GM18861 (cell line): ENCODE data around the gene BTD.

Experiments used
- ATAC-seq: cut with Tn5 transposase; IDR thresholded peaks from one replicate; pipeline ENCODE4 v1.9.1; 2021; ENCODE audit not compliant: unreplicated experiment

The BTD gene, protein sequence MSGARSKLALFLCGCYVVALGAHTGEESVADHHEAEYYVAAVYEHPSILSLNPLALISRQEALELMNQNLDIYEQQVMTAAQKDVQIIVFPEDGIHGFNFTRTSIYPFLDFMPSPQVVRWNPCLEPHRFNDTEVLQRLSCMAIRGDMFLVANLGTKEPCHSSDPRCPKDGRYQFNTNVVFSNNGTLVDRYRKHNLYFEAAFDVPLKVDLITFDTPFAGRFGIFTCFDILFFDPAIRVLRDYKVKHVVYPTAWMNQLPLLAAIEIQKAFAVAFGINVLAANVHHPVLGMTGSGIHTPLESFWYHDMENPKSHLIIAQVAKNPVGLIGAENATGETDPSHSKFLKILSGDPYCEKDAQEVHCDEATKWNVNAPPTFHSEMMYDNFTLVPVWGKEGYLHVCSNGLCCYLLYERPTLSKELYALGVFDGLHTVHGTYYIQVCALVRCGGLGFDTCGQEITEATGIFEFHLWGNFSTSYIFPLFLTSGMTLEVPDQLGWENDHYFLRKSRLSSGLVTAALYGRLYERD

GRCh38 chr3:15601399-15602145 is at the start of gene BTD, which contains the start of gene HACL1:
Gene BTD (plus strand): TSS chr3:15601745. CDS start chr3:15635440, 33,695 bp downstream.
Gene HACL1 (minus strand): TSS chr3:15601569. CDS start chr3:15601463, 106 bp downstream.
- ATAC-seq: peak; percentile 90

DNA sequence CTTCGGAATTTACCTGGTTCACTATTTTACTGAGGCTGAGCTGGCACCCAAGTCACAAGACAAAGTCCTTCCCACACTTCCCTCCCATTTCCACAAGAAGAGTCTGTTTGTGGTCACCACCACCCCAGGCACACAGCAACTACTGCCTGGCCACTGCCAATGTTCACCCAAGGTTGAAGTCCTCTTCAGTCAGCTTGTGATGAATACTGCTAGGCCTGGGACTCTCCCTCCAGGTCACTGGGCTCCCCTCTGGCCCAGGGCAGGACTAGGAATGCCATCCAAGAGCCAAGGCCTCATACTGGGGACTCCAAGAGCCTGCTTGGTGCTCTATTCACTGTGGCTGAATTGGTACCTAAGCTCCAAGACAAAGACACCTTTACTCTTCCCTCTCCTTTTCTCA is 49.6 kb upstream of the BTD start:
- no peak for ATAC-seq

DNA sequence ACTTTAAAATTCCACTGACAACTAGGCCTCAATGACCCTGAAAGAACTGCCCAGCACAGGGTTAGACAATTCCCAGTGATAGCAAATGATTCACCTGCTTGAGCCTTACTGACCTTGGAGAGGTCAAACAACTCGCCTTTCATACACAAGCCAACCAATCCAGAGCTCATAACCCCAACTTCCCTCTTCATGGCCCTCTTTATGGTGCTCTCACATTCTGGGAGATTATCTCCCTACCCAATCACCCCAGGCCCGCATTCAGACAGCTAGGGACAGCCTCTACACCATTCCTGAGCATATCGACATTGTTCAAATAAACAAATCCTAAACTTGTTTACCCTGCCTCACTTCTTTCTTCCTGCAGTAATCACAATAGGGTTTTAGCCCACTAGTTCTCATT is 47.8 kb upstream of the BTD start:
- ATAC-seq: no peak

GRCh38 chr3:15556512-15556911 is 45.0 kb upstream of the BTD start:
- ATAC-seq: peak; percentile 93

DNA sequence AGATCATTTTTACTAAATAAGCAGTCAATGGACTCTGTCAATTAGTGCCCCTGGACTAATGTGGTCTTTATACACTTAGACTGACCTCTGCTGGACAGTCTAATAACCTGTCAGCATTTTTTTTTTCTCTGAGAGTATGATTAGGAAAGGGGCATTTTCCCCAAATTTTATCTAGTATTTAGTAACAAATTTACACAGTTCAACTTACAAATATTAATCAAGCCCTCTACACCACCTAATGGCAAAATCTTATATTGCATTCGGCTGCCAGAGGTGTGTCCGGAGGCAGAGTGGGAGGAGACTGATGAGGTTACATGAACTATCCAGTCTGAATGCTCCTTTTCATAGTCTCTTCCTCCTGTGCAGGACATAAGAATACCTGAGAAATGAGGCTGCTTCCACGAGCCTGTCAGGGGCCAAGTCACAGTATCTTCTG is 44.0 kb upstream of the BTD start:
- ATAC-seq: peak; percentile 58

DNA sequence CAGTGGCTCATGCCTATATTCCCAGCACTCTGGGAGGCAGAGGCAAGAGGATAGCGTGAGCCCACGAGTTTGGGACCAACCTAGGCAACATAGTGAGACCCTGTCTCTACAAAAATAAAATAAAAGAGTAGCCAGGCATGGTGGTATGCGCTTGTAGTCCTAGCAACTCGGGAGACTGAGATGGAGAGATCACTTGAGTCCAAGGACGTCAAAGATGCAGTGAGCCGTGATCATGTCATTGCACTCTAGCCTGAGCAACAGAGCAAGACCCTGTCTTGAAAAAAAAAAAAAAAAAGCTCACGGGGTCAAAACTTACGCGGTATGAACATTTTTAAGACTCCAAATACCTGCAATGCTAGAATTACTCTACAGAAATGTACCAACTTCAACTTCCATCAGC is 43.0 kb upstream of the BTD start:
- no peak for ATAC-seq

GRCh38 chr3:15562560-15562959 is 39.0 kb upstream of the BTD start:
- no peak for ATAC-seq

- ATAC-seq: no peak
Measured at GRCh38 chr3:15563190-15563589, 38.4 kb upstream of the BTD start.

DNA sequence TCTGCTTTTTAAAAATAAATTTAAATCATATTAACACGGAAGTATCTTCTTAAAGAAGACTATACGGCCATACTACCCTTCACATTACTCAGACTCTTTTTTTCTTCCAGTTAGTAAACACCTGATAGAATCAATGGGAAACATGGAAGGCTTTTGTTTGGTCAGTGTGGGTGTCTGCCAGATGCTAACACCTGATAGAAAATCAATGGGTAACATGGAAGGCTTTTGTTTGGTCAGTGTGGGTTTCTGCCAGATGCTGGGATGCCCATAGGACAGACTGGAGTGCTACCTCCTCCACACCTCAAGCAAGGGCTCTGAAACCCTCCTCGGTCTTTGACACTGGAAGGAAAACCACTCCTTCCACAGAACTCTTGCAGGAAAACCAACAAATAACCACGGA is 29.4 kb upstream of the BTD start:
- no peak for ATAC-seq

DNA sequence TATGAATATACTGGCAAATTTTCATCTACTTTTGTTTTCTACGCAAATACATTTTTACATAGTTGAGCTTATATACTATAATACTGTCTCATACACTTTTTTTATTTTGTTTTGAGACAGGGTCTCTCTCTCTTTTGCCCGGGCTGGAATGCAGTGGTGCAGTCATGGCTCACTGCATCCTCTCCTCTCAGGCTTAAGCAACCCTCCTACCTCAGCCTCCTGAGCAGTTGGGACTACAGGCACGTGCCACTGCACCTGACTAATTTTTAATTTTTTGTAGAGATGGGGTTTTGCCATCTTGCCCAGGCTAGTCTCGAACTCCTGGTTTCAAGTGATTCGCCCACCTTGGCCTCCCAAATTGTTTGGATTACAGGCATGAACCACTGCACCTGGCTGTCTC is 26.1 kb upstream of the BTD start:
- ATAC-seq: no peak

DNA sequence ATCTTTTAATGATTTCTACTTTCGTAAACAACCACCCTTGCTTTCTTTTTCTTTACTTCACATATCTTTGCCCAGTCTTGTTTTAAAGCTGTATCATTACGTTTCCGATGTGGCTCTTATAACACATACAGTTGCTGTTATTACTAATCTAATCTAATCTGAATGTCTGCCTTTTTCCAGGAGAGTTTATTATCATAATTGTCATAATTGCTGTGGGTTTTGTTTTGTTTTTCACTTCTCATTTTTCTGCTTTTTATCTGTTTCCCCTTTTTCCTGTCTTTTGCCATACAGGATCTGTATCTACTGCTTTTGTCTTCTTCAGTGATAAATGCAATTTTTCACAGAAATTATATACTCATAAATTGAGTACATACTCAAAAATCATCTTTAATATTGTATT is 25.1 kb upstream of the BTD start:
- no peak for ATAC-seq

DNA sequence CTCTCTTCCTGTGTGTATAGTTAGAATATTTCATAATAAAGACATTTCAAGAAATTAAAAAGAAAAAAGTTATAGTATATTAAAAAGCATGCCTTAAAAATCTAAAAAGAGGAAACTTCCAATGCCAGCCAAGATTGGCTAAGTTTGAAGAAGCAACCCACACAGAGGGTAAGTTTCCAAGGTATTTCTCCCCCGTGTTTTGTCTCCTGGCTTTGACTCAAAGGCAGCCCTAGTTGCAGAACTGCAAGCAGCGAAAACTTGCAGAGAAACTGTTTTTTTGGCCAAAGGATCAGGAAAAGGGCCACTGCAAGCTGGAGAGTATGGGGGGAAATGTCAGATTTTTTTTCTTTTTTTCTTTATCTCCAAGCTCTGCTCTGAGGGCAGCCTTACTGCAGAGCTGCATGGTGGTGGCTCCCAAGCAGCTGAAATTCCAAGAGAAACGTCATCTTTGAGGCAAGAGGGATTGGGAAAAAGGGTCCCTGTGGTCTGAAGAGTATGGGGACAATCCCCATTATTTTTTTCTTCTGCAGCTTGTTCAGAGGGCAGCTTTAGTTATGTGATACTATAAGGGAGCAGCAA is 23.2 kb upstream of the BTD start:
- ATAC-seq: no peak

DNA sequence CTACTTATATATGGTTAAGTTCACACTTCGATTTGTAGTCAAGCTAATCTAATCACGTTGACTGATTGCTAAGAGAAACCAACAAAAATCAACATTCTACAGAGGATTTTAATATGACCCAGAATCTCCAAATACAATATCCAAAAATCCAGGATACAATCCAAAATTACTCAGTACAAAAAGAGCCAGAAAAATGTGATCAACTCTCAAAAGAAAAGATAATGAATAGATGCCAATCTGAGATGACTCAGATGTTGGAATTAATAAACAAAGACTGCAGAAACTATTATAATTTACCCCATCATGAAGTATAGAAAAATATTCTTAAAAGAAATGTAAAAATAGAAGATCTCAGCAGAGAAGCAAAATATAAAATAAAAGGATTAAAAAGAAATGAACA is 22.5 kb upstream of the BTD start:
- ATAC-seq: no peak

DNA sequence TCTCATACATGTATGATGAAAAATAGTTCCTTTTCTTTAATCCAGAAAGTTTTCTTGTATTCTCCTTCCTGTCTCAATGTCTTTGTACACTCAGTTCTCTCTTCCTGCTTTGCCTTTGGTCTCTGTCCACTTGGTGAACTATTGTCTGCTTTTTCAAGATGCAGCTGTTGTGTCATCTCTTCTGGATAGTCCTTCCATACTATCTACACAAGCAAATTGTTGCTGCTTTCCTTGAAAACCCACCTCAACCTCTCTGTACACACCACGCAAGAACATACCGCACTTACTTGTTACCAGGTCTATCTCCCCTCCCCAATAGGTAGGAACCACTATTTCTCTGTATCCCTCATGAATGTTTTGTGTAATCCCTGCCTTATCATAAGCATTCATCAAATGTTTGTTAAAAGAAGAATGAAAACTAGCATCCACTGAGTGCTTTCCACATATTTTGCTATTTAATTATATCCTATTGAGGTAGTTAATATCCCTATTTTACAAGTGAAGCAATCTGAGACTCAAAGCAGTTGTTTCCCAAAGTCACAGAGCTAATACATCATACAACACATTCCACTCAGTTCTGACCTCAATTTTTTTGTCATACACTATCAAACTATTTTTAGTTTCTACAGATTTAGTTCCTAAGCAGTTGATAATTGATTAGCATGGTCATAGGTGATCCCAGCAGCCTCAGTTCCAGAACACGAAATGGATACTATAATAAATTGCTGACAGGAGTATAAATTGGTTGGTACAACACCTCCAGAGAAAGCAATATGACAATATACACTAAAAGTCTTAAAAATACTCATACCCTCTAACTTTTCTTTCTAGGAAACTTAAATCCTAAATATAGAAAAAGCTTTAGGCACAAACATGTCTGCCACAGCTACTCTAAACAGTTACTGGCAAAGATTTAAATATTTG is 19.8 kb upstream of the BTD start:
- no peak for ATAC-seq

DNA sequence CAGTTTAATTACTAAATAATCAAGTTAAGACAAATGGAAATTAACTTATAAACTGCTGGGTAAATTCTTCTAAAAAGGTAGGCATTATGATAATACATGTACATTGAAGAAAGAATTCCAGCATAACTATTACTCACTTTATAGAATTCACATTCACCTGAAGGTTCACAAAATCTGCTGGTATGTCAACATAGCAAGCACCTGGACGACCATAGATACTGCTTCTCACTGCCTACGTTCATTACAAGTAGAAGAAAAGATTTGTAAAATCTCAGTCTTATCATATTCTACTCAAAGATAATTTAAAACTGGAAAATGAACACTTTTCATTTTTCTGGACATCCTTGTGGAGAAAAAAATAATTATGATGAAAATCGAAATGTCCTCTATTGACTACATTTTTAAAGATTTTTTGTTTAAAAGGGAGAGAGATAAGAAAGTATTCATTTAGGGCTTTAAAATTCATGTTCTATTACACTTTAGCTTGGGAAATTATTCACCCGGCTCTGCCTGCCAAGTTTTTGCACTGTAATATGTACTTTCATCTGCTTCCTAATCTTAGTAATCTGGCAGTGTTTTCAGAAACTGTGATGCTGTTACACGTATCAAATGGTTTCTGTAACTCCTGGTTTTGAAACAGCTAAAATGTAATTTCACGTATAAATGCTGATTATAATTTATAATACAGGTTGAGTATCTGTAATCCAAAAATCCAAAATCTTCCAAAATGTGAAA is 16.3 kb upstream of the BTD start:
- ATAC-seq: no peak

DNA sequence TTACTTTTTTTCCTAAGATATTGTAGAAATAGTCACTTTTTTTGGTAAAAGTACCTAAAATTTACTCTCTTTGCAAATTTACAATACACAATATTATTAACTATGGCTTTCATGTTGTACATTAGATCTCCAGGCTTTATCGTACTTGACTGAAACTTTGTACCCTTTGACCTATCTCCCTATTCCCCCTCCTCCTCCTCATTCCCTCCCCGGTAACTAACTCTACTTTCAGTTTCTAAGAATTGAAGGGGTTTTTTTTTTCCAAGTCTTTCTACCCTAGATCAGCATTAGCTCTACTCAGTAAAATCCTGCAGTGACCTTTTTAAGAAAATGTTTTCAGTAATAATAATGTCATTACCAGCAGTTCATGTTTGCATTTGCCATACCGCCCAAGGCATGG is 10.3 kb upstream of the BTD start:
- ATAC-seq: no peak

DNA sequence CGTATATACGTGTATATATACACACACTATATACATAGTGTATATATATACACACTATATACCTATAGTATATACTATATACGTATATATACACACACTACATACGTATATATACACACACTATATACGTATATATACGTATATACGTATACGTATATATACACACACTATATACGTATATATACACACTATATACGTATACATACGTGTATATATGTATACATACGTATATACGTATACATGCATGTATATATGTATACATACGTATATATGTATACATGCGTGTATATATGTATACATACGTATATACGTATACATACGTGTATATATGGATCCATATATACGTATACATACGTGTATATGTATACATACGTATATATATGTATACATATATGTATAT is 9.6 kb upstream of the BTD start:
- ATAC-seq: no peak

DNA sequence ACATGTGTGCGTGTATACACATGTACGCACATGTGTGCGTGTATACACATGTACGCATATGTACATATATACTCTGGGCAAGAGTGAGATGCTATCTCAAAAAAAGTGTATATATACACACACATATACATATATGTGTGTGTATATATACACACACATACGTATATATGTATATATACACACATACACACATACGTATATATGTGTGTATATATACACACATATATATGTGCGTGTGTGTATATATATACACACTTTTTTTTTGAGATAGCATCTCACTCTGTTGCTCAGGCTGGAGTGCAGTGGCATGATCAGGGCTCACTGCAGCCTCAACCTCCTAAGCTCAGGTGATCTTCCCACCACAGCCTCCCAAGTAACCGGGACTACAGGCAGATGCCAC is 8.6 kb upstream of the BTD start:
- no peak for ATAC-seq

DNA sequence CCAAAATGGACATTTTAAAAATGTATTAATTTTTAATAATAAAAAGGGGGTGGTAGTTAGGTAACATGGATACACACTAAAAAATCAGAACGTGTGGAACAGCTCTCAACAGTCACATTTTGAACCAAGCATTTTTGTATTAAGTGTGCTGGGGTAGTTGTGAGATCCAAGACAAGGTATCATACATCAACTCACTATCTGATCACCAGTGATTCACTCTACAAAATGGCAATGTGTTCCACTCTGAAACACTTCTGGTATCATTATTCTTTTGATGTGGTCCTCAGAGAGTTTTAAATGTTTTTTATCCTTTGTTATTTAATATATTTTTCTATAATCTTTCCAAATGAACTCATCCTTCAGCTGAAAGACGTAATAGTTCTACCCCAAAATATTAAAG is 5.6 kb upstream of the BTD start:
- no peak for ATAC-seq

GRCh38 chr3:15601046-15601398 is 523 bp upstream of the BTD start:
- ATAC-seq: no peak
